Islet precursor cell (in vitro differentiated cells): ENCODE measurements around the gene ZCCHC24.
"Not testable (repeated sequence)": the region's sequence is repeated elsewhere in the genome, so short reads cannot be mapped to it uniquely, and the experiment has no call there.

ENCODE experiments used
- DNase-seq: peaks from one replicate; pipeline ENCODE4 v3.0.0-alpha.2; 2018

ZCCHC24 gene

GRCh38 chr10:79472449-79472848, 27.0 kb upstream of the ZCCHC24 start:
- DNase-seq: no peak

DNA sequence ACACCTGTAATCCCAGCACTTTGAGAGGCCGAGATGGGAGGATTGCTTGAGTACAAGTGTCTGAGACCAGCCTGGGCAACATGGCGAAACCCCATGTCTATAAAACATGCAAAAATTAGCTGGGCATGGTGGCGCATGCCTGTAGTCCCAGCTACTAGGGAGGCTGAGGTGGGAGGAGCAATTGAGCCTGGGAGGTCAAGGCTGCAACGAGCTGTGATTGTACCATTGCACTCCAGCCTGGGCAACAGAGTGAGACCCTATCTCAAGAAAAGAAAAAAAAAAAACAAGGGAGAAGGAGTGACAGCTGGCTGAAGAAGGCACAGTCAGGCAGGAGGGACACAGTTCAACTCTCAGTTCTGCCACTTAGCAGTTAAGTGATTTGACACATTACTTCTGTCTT, 26.4 kb upstream of the ZCCHC24 start:
- DNase-seq: no peak

GRCh38 chr10:79470096-79470495, 24.7 kb upstream of the ZCCHC24 start:
- no peak for DNase-seq

DNA sequence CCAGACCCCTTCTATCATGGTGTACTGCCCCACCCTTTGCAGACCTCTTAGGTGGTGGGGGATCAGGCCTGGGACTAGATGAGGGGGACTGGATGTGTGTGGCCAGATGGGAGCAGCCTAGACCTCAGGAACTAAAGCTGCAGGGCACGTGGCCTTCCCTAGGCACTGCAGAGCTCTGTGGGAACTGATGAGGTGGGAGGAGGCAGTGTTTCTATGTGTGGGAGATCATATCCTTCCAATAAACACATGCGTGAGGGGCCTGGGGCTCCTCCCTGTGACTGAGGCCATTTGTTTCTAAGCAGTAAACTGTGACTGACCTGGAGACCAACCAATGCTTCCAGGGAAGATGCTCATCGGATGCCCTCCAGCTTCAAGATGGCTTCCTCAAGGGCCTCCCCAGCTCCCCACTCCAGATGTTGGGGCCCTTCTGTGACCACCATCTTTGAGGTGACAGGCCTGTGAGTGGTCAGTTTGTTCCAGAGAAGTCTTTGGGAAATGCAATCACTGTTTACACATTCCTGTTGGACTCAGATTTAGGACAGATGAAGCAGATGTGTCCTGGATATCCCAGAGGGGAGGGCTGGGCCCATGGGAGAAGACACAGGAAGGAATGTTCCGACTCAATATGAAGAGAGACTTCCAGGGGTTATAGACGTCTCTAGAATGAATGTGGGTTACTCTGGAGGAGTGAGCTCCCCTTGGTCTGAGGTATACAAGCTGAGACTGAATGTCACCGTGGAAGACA, 23.6 kb upstream of the ZCCHC24 start:
- DNase-seq: no peak

DNA sequence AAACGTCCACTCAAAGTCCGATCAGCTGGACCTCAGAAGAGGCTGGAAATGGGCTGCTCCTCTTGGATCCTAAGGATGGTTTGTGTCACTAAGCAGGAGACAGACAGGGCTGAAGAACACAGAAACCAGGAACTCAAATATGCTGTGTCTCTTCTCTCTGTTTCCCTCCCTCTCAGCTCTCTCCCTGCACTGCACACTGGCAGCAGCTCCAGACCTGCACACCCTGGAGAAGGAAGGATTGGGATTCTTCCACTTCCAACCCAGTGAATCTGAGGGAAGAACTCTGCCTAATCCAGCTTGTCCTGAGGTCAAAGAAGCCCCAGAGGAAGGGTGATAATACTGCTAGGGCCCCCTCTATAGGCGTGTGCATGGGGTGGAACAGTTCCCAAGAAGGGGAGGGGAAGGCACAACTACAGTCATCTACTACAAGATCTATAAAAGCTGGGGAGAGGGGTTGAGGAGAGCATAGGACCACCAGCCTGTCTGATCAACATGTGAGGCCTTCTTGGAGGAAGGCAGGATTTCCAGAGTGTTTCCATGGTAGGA, 22.7 kb upstream of the ZCCHC24 start:
- DNase-seq: no peak

GRCh38 chr10:79465341-79465740, 19.9 kb upstream of the ZCCHC24 start:
- DNase-seq: no peak

DNA sequence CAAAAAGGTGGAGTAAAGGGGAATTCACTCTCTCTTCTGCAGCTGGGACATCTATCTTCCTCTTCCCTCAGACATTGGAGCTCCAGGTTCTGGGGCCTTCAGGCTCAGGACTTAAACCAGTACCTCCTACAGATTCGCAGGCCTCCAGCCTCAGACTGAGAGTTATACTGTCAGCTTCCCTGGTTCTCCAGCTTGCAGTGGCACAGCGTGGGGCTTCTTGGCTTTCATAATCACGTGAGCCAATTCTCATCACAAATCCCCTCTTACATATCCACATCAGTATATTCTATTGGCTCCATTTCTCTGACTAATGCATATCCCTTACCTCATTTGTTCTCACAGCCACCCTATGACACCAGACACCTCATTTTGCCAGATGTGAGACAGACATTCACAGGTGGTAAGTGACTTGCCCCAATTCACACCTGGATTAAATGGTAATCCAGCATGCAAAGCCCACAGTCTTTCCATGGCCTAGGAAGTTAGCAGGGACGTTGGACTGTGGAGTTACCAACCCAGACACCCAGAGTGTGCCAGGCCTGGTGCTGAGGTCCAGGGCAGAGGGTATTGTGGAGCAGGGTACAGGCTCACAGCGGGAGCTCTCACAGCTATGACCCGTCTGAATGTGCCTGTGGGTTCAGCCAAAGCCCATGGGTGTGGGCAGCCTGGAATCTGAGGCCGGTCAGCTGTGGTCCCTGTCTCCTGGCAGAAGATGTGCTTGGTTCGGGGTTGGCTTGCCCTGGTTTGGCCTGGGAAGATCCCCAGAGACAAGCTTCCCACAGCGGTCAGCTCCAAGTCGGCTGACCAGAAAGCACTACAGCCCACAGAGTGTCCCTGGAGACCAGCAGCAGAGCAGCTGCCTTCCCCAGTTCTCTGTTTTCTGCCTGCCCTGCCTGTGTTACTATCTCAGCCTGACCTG, 18.4 kb upstream of the ZCCHC24 start:
- DNase-seq: no peak

DNA sequence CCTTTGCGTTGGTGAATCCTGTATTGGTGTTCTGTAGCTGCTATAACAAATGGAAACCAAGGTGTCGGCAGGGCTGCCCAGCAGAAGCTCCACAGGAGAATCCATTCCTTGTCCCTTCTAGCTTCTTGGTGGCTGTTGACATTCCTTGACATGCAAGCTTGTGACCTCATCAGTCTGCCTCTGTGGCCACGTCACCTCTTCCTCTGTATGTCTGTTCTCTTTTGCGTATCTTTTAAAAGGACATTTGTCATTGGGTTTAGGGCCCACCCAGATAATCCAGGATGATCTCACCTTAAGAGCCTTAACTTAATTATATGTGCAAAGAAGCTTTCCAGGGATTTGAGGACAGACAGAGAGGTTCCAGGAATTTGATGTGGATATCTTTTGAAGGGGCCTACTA, 15.3 kb upstream of the ZCCHC24 start:
- no peak for DNase-seq

DNA sequence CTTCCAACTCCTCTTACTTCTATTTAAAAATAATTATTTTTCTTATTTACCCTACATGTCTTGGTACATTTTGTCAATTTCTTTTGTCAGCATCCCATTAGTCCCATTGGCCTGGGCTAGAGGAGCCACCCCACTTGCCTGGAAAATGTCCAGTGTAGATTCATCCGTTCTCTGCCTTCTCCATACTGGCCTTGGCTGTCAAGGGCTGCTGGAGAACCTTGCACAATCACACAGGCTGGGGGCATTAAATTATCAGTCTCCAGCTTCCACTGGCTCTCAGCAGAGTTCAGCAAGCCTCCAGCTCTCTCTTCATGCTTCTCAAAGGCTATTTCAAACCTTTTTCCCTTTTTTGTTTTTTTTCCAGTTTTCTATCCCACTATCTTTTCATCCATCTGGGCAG, 13.8 kb upstream of the ZCCHC24 start:
- DNase-seq: no peak

GRCh38 chr10:79458483-79458882, 13.1 kb upstream of the ZCCHC24 start:
- no peak for DNase-seq

- no peak for DNase-seq
Observed at GRCh38 chr10:79457256-79457785, 11.9 kb upstream of the ZCCHC24 start.

- no peak for DNase-seq
Observed at GRCh38 chr10:79454259-79454658, 8.8 kb upstream of the ZCCHC24 start.

DNA sequence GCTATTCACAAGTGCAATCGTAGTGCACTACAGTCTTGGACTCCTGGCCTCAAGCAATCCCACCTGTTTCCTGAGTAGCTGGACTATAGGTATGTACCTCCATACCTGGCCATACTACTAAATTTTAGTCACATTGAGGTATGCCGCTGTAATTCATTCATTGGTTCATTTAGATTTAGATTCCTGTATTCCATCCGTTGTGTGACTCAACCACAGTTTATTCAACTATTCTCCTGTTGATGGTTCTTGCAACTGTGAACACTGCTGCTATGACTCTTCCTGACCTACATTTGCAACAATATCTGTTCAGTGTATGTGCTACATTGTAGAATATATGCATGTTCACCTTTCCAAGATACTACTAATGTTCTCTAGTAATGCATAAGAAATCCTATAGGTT, 8.0 kb upstream of the ZCCHC24 start:
- no peak for DNase-seq

- no peak for DNase-seq
Observed at GRCh38 chr10:79452174-79452611, 6.8 kb upstream of the ZCCHC24 start.

DNA sequence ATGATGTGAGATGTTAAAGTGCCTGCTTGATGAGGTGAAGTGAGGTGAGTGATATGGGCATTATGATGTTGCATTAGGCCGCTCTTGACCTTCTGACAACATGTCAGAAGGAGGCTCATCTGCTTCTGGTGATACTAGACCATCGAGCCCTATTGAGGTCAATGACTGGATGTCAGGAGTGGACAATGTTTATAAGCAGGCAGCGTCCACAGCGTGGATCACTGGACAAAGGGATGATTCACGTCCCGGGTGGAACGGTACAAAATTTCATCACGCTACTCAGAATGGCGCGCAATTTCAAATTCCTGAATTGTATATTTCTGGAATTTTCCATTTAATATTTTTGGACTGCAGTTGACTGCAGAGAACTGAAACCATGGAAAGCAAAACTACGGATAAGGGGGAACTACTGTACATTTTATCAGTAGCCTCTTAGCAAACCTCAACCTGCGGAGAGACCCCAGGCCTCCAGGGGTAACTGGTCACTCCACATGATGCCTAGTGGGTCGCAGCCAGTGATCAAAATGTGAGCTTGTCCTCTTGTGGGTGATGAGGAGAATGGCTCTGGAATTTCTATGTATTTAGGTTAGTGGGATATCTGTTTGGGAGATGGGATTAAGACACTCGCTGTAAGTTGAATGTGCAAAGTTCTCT, 5.7 kb upstream of the ZCCHC24 start:
- DNase-seq: no peak

- DNase-seq: no peak
Observed at GRCh38 chr10:79449181-79450146, 4.0 kb upstream of the ZCCHC24 start.

- no peak for DNase-seq
Observed at GRCh38 chr10:79448732-79449049, 3.3 kb upstream of the ZCCHC24 start.

DNA sequence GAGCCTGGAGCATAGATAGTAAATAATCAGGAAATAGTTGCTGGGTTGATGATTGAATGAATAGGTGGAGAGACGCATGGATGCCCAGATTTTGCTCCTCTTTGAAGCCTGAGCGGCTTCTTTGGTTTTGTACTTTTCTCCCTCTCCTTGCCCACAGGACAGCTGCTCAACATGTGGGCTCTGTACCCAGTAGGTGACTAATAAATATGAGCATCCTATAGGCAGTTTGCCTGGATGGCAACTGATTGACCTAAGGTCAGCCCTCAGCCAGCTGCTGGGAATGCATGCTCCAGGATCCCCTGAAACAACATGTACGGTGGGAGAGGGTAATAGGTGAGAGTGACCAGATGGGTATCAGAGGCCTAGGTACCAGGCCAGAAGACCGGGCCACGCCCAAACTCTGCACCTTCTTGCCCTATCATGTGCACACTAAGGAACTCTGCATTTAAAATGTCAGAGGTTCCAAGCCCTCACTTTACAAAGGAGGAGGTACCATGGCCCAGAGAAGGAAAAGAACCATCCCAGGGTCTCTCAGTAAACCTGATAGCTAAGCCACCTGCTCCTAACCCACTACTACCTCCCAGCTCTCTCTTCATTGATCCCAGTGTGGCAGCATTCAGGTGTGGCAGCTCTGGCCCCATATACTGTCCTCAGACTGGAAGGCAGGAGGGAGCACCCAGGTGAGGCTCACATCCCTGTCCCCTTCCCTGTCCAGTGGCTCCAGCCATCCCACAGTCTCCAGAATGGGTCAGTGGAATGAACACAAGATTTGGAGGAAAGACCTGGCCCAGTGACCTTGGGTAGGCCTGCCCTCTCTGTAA, 2.7 kb upstream of the ZCCHC24 start:
- no peak for DNase-seq

- not testable (repeated sequence) for DNase-seq
Observed at GRCh38 chr10:79447249-79447648, 1.8 kb upstream of the ZCCHC24 start.

GRCh38 chr10:79446758-79447084, 1.3 kb upstream of the ZCCHC24 start:
- no peak for DNase-seq
